GM23338 (cell line): ENCODE data around the gene SLC2A8. TPM values are rescaled to one million over a fixed set of nuclear protein-coding genes. Genes with fewer than 3 reads are reported as not detected.
A peak's percentile ranks its signal among the peaks of the same experiment; 100 is the strongest.

Experiments used
- ATAC-seq: fragments of 200-7000 bp; cut with Tn5 transposase; 3 replicates; pipeline ENCODE4 v1.9.1; 2020
- DNase-seq: peaks from one replicate; pipeline ENCODE4 v3.0.0-alpha.2; 2015; ENCODE audit warnings: low spot score
- H2AFZ ChIP-seq: fragments of 200-600 bp; sonication (generic); 2 replicates; pipeline ENCODE4 v1.8.0; 2016; ENCODE audit warnings: antibody characterized with exemption, mild to moderate bottlenecking, moderate library complexity
- H3F3A ChIP-seq: fragments of 200-600 bp; sonication (generic); replicated peaks from 2 replicates; pipeline ENCODE4 v1.8.0; 2017; ENCODE audit warnings: antibody characterized with exemption, mixed run types, low read depth
- H3K27ac ChIP-seq: fragments of 200-600 bp; sonication (generic); 2 replicates; pipeline ENCODE4 v1.6.1; 2016; ENCODE audit warnings: low read depth
- H3K27me3 ChIP-seq: fragments of 200-600 bp; sonication (generic); 2 replicates; pipeline ENCODE4 v1.8.0; 2016; ENCODE audit warnings: mild to moderate bottlenecking, mixed run types, moderate library complexity; ENCODE audit not compliant: insufficient read depth
- H3K36me3 ChIP-seq: fragments of 200-600 bp; sonication (generic); 2 replicates; pipeline ENCODE4 v1.8.0; 2016; ENCODE audit warnings: mild to moderate bottlenecking; ENCODE audit not compliant: insufficient read depth
- H3K4me1 ChIP-seq: fragments of 200-600 bp; sonication (generic); 2 replicates; pipeline ENCODE4 v1.8.0; 2016; ENCODE audit warnings: mild to moderate bottlenecking, moderate library complexity; ENCODE audit not compliant: insufficient read depth
- H3K4me2 ChIP-seq: fragments of 200-600 bp; sonication (generic); 2 replicates; pipeline ENCODE4 v1.7.1; 2017; ENCODE audit warnings: mixed run types
- H3K4me3 ChIP-seq: fragments of 200-600 bp; sonication (generic); 2 replicates; pipeline ENCODE4 v1.6.1; 2016; ENCODE audit warnings: mixed run types
- H3K79me2 ChIP-seq: fragments of 200-600 bp; sonication (generic); replicated peaks from 2 replicates; pipeline ENCODE4 v1.8.0; 2017; ENCODE audit warnings: mild to moderate bottlenecking; ENCODE audit not compliant: insufficient read depth
- H3K9me2 ChIP-seq: fragments of 200-600 bp; sonication (generic); 2 replicates; pipeline ENCODE4 v1.8.0; 2017; ENCODE audit not compliant: insufficient read depth
- H4K20me1 ChIP-seq: fragments of 200-600 bp; sonication (generic); replicated peaks from 2 replicates; pipeline ENCODE4 v1.8.0; 2017; ENCODE audit warnings: mild to moderate bottlenecking; ENCODE audit not compliant: insufficient read depth
- H3K27ac Mint-ChIP-seq: 2 replicates; pipeline ENCODE4 v1.8.0; 2020; ENCODE audit warnings: inconsistent platforms, mild to moderate bottlenecking, moderate library complexity, mixed read lengths
- H3K27me3 Mint-ChIP-seq: 3 replicates; pipeline ENCODE4 v1.8.0; 2022; ENCODE audit warnings: low read depth, mild to moderate bottlenecking, moderate library complexity, mixed read lengths, inconsistent platforms; ENCODE audit not compliant: insufficient read depth, poor library complexity
- H3K36me3 Mint-ChIP-seq: 3 replicates; pipeline ENCODE4 v1.8.0; 2021; ENCODE audit warnings: low read depth, mild to moderate bottlenecking, inconsistent platforms, moderate library complexity, mixed read lengths
- H3K4me1 Mint-ChIP-seq: 3 replicates; pipeline ENCODE4 v1.8.0; 2020; ENCODE audit warnings: mild to moderate bottlenecking, inconsistent platforms, mixed read lengths
- H3K4me3 Mint-ChIP-seq: 3 replicates; pipeline ENCODE4 v1.8.0; 2021; ENCODE audit warnings: moderate library complexity, mild to moderate bottlenecking, inconsistent platforms, mixed read lengths
- H3K9me3 Mint-ChIP-seq: 3 replicates; pipeline ENCODE4 v1.8.0; 2020; ENCODE audit warnings: moderate library complexity, mild to moderate bottlenecking, inconsistent platforms, mixed read lengths
- CREB1 ChIP-seq: fragments of 250-450 bp; sonication (Bioruptor Pico); IDR thresholded peaks from 2 replicates; pipeline ENCODE4 v1.5.0; 2020; ENCODE audit warnings: low read depth, mild to moderate bottlenecking, moderate library complexity
- CTCF ChIP-seq, 2 experiments: fragments of 200-600 bp in 1 of 2; sonication (generic) in 1 of 2; conservative IDR thresholded peaks; 2 replicates each; pipeline versions ENCODE4 v1.5.1 to v1.6.1; 2016 to 2017; ENCODE audit warnings: antibody characterized with exemption in 2 of 2, low read depth in 2 of 2, mild to moderate bottlenecking in 2 of 2, moderate library complexity in 1 of 2
- ETS1 ChIP-seq: IDR thresholded peaks from 2 replicates; pipeline ENCODE4 v1.6.1; 2016; ENCODE audit warnings: antibody characterized with exemption
- EZH2 ChIP-seq: fragments of 200-600 bp; sonication (generic); IDR thresholded peaks from one replicate; pipeline ENCODE4 v1.8.0; 2017; ENCODE audit warnings: antibody characterized with exemption, mild to moderate bottlenecking, low read depth; ENCODE audit not compliant: unreplicated experiment
- EZH2phosphoT487 ChIP-seq: fragments of 200-600 bp; sonication (generic); IDR thresholded peaks from one replicate; pipeline ENCODE4 v1.8.1; 2018; ENCODE audit warnings: antibody characterized with exemption; ENCODE audit not compliant: unreplicated experiment
- JUNB ChIP-seq: IDR thresholded peaks from one replicate; pipeline ENCODE4 v1.6.1; 2016; ENCODE audit warnings: antibody characterized with exemption; ENCODE audit not compliant: unreplicated experiment
- NANOG ChIP-seq: IDR thresholded peaks from 2 replicates; pipeline ENCODE4 v1.6.1; 2016; ENCODE audit warnings: antibody characterized with exemption, borderline replicate concordance
- POLR2AphosphoS5 ChIP-seq: IDR thresholded peaks from 2 replicates; pipeline ENCODE4 v1.6.1; 2016; ENCODE audit warnings: antibody characterized with exemption, low read depth
- REST ChIP-seq: IDR thresholded peaks from one replicate; pipeline ENCODE4 v1.6.1; 2018; ENCODE audit warnings: antibody characterized with exemption; ENCODE audit not compliant: unreplicated experiment
- STAT1 ChIP-seq: IDR thresholded peaks from one replicate; pipeline ENCODE4 v1.6.1; 2016; ENCODE audit warnings: antibody characterized with exemption; ENCODE audit not compliant: unreplicated experiment
- ZNF114 ChIP-seq: fragments of 250-450 bp; sonication (Bioruptor Pico); IDR thresholded peaks from 2 replicates; pipeline ENCODE4 v1.5.0; 2020; ENCODE audit warnings: mild to moderate bottlenecking, moderate library complexity
- ZNF331 ChIP-seq: fragments of 250-450 bp; sonication (Bioruptor Pico); IDR thresholded peaks from 2 replicates; pipeline ENCODE4 v1.5.0; 2020; ENCODE audit warnings: low read depth, mild to moderate bottlenecking, moderate library complexity
- ZNF462 ChIP-seq: fragments of 250-450 bp; sonication (Bioruptor Pico); IDR thresholded peaks from 2 replicates; pipeline ENCODE4 v1.5.0; 2020; ENCODE audit warnings: mild to moderate bottlenecking, moderate library complexity
- polyA plus RNA-seq: library from polyadenylated mRNA; unstranded; fragments of >200 nt; fragmentation: Nextera tagmentation; extraction: Ambion mirVana; gene quantifications from 2 replicates; pipeline ENCODE4 v1.2.1, GENCODE V29; 2016
- total RNA-seq: library from RNA; depleted of rRNA; stranded (reverse); fragments of >200 nt; shearing (Covaris generic); gene quantifications from 2 replicates; pipeline ENCODE4 v1.2.3, GENCODE V29; 2014

SLC2A8 gene
- total and polyA plus RNA-seq, 2 experiments from 2014 or later = 16.3 to 34.1 TPM

- no peak for TF ChIP-seq CTCF (conservative IDR thresholded peaks at IDR 0.05; ENCODE audit: low read depth in 2 of 2)
These were observed 27.7 kb downstream of the SLC2A8 start (continued) for GRCh38 chr9:127424676-127424999.

- peak overlapping the region; percentile 2 for H3K4me3 Mint-ChIP-seq
- no peak for TF ChIP-seq EZH2phosphoT487
- no peak for TF ChIP-seq EZH2
- TF ChIP-seq ZNF462 = no peak
- no peak for TF ChIP-seq POLR2AphosphoS5
- no peak for TF ChIP-seq JUNB
- TF ChIP-seq CREB1 (CRISPR knock-in tag) = no peak
- no peak for TF ChIP-seq REST
- TF ChIP-seq ZNF114 = no peak
- no peak for TF ChIP-seq ZNF331 (CRISPR knock-in tag)
- no peak for TF ChIP-seq STAT1
- no peak for TF ChIP-seq ETS1
- no peak for TF ChIP-seq NANOG
These were observed 29.8 kb downstream of the SLC2A8 start for GRCh38 chr9:127426756-127427155.

More at GRCh38 chr9:127426756-127427155, 29.8 kb downstream of the SLC2A8 start:
- Histone ChIP-seq H3K4me3 (no peak overlapping the region), H3F3A (0 out of 2 replicates have a peak, but pooled peaks cover 3% of the 10 kb centered on the region), H4K20me1 (peaks cover 11% of the 10 kb centered on the region), H3K4me1 (peaks cover 6% of the 10 kb centered on the region; the same call in 1 of the 2 replicates), H3K27me3 (no peaks in the 10 kb centered on the region), H3K27ac (no peak overlapping the region), H3K79me2 (peaks cover 49% of the 10 kb centered on the region), H3K9me2 (no peaks in the 10 kb centered on the region), H3K4me2 (no peak overlapping the region), H2AFZ (no peak overlapping the region), H3K36me3 (0 out of 2 replicates have a peak, but pooled peaks cover 14% of the 10 kb centered on the region)
- H3K36me3 Mint-ChIP-seq = peaks cover 30% of the 10 kb centered on the region
- no peaks in the 10 kb centered on the region for H3K9me3 Mint-ChIP-seq
- no peak overlapping the region for H3K27ac Mint-ChIP-seq
- no peak for DNase-seq
- ATAC-seq = no peak
- H3K4me1 Mint-ChIP-seq = peaks cover 14% of the 10 kb centered on the region
- H3K27me3 Mint-ChIP-seq = peaks cover 9% of the 10 kb centered on the region
